Measurements from ENCODE around the gene RNF11. TPM values are rescaled to one million over a fixed set of nuclear protein-coding genes. Genes with fewer than 3 reads are reported as not detected.
A peak's percentile ranks its signal among the peaks of the same experiment; 100 is the strongest.

RNF11 gene
- polyA plus RNA-seq, 1 donor (not counting 4 experiments of a cell fraction or from before 2014, with no cell fraction given): 113 TPM

DNA sequence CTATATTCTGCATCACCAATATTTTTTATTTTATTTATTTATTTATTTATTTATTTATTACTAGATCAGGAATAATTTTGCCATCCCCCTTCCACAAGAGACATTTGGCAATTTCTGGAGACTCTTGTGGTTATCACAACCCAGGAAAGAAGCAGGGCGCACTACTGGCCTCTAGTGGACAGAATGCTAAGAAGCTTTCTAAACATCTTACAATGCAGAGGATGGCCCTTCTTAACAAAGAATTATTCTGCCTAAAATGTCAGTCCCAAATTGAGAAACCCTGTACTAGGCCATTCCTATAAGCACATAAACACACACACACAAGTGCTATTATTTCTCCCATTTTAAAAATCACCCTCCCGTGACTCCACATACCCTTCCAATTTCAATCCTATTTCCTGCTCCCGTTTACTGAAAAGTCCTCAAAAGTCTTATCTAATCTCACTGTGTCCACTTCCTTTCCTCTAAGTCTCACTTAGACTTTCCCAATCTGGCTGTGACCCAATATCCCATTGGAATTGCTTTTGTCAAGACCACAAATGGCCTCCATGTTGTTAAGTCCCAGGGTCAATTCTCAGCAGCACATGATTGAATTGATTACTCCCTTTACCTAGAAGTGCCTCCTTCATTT lies 43.7 kb upstream of the RNF11 start:
- TF ChIP-seq EZH2 (IDR thresholded peaks at IDR 0.05; ENCODE audit: low read length): no peak
- peak; percentile 58 to 83 (median 67) for TF ChIP-seq CTCF (optimal IDR thresholded peaks at IDR 0.05 in 1 of 3, IDR thresholded peaks at IDR 0.05 in 1 of 3, conservative IDR thresholded peaks at IDR 0.05 in 1 of 3; ENCODE audit: extremely low read depth in 1 of 3, insufficient read depth in 2 of 3, low read length in 3 of 3)
- Histone ChIP-seq H3K9me3 (ENCODE audit: control insufficient read depth, low read depth, low read length) (no peaks in the 10 kb centered on the region), H3K27ac (ENCODE audit: control insufficient read depth, insufficient read depth, low read length) (no peak overlapping the region), H3K4me1 (ENCODE audit: control insufficient read depth, extremely low read depth, insufficient read depth, low read length) (no peaks in the 10 kb centered on the region), H3K79me2 (ENCODE audit: control insufficient read depth, insufficient read depth, low read length) (no peaks in the 10 kb centered on the region), H4K20me1 (ENCODE audit: control insufficient read depth, extremely low read depth, insufficient read depth, low read length) (no peaks in the 10 kb centered on the region), H3K9ac (ENCODE audit: control insufficient read depth, extremely low read depth, insufficient read depth, low read length) (no peak overlapping the region), H3K4me2 (ENCODE audit: control insufficient read depth, extremely low read depth, insufficient read depth, low read depth, low read length) (no peak overlapping the region), H3K27me3 (ENCODE audit: control insufficient read depth, extremely low read depth, insufficient read depth, low read length) (no peaks in the 10 kb centered on the region), H3K9me1 (ENCODE audit: control insufficient read depth, extremely low read depth, insufficient read depth, low read length) (no peaks in the 10 kb centered on the region), H2AFZ (ENCODE audit: control insufficient read depth, low read length) (no peak overlapping the region), H3K4me3 (ENCODE audit: control insufficient read depth in 2 of 3, extremely low read depth in 1 of 3, insufficient read depth in 2 of 3, low read depth in 1 of 3, low read length in 3 of 3) (no peak overlapping the region), H3K36me3 (ENCODE audit: control insufficient read depth in 2 of 2, extremely low read depth in 1 of 2, insufficient read depth in 2 of 2, low read length in 2 of 2) (no peaks in the 10 kb centered on the region)
- dilution Hi-C loops (cut with MboI; ENCODE audit: extremely low pct_ligation_motif_present, low sequenced_read_pairs): no loop called here
- DNase-seq (ENCODE audit: low read depth, low spot score) (peak; percentile 52), FAIRE-seq (no peak)

DNA sequence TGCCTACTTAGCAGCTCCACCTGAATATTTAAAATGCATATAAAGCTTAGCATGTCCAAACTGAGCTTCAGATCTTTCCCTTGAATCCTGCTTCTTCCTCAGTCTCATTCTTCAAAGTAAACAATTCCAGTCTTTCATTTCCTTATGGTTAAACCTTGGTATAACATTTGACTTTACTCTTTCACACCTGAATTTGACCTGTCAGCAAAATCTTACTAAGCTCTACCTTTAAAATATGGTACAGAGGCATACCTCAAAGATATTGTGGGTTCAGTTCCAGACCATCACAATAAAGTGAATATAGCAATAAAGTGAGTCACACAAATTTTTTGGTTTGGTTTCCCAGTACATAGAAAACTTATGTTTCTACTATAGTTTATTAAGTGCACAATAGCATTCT lies 42.5 kb upstream of the RNF11 start:
- H3K27me3 ChIP-seq (ENCODE audit: control insufficient read depth, extremely low read depth, insufficient read depth, low read length): no peaks in the 10 kb centered on the region
- no peaks in the 10 kb centered on the region for H3K79me2 ChIP-seq (ENCODE audit: control insufficient read depth, insufficient read depth, low read length)
- no peaks in the 10 kb centered on the region for H3K9me1 ChIP-seq (ENCODE audit: control insufficient read depth, extremely low read depth, insufficient read depth, low read length)
- no peak overlapping the region for H2AFZ ChIP-seq (ENCODE audit: control insufficient read depth, low read length)
- H4K20me1 ChIP-seq (ENCODE audit: control insufficient read depth, extremely low read depth, insufficient read depth, low read length): no peaks in the 10 kb centered on the region
- H3K36me3 ChIP-seq (ENCODE audit: control insufficient read depth in 2 of 2, extremely low read depth in 1 of 2, insufficient read depth in 2 of 2, low read length in 2 of 2): no peaks in the 10 kb centered on the region
- no peak for DNase-seq (ENCODE audit: low read depth, low spot score)
- no peak overlapping the region for H3K27ac ChIP-seq (ENCODE audit: control insufficient read depth, insufficient read depth, low read length)
- TF ChIP-seq EZH2 (IDR thresholded peaks at IDR 0.05; ENCODE audit: low read length): no peak
- TF ChIP-seq CTCF (optimal IDR thresholded peaks at IDR 0.05 in 1 of 3, IDR thresholded peaks at IDR 0.05 in 1 of 3, conservative IDR thresholded peaks at IDR 0.05 in 1 of 3; ENCODE audit: extremely low read depth in 1 of 3, insufficient read depth in 2 of 3, low read length in 3 of 3): no peak
- no peak overlapping the region for H3K4me3 ChIP-seq (ENCODE audit: control insufficient read depth in 2 of 3, extremely low read depth in 1 of 3, insufficient read depth in 2 of 3, low read depth in 1 of 3, low read length in 3 of 3)
- H3K9ac ChIP-seq (ENCODE audit: control insufficient read depth, extremely low read depth, insufficient read depth, low read length): no peak overlapping the region
- H3K9me3 ChIP-seq (ENCODE audit: control insufficient read depth, low read depth, low read length): no peaks in the 10 kb centered on the region
- dilution Hi-C loops (cut with MboI; ENCODE audit: extremely low pct_ligation_motif_present, low sequenced_read_pairs): no loop called here
- no peak overlapping the region for H3K4me2 ChIP-seq (ENCODE audit: control insufficient read depth, extremely low read depth, insufficient read depth, low read depth, low read length)
- FAIRE-seq: no peak
- H3K4me1 ChIP-seq (ENCODE audit: control insufficient read depth, extremely low read depth, insufficient read depth, low read length): no peaks in the 10 kb centered on the region
